Measurements from ENCODE around the gene CEP112. TPM values are rescaled to one million over a fixed set of nuclear protein-coding genes. Genes with fewer than 3 reads are reported as not detected.

CEP112 gene
- total and polyA plus RNA-seq, 2 of the 13 experiments (the other 11 are each of a cell fraction or from before 2014, with no cell fraction given), result 1.2 to 3.4 TPM

DNA sequence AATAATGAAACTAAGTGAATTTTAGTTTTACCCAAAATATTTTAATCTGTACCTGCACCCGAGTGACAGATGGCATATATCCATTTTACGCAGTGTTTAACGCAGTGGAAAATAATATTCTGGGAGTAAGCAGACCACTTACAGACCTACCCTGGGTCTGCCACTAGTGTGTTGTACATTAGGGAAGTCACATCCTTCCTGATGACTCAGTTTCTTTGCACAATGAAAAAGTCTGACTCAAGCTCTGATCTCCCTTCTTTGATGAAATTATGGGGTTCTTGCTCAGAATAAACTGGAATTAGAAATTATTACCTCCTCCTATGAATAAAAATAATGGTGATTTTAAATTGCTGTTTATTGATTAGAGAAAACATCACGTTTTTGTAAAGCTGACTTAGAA lies 507.3 kb downstream of the CEP112 start:
- Histone ChIP-seq H2AFZ (ENCODE audit: low read length) (no peak overlapping the region), H3K36me3 (replicated peaks in 1 of 2; ENCODE audit: control insufficient read depth in 1 of 2, insufficient read depth in 2 of 2, low read length in 2 of 2) (no peaks in the 10 kb centered on the region), H3K4me1 (ENCODE audit: insufficient read depth, low read length) (peaks cover 10% of the 10 kb centered on the region), H3K9ac (ENCODE audit: insufficient read depth, low read depth, low read length) (no peak overlapping the region), H4K20me1 (ENCODE audit: insufficient read depth, low read length) (no peaks in the 10 kb centered on the region), H3K9me3 (ENCODE audit: low read length) (no peaks in the 10 kb centered on the region), H3K27ac (ENCODE audit: extremely low read length, insufficient read depth, low read length) (no peak overlapping the region), H3K4me3 (replicated peaks in 1 of 3; ENCODE audit: insufficient read depth in 1 of 3, low read depth in 2 of 3, low read length in 3 of 3) (no peak overlapping the region), H3K27me3 (ENCODE audit: control insufficient read depth in 1 of 2, insufficient read depth in 2 of 2, low read length in 2 of 2) (no peaks in the 10 kb centered on the region), H3K4me2 (ENCODE audit: low read depth, low read length) (no peak overlapping the region), H3K79me2 (ENCODE audit: insufficient read depth, low read length) (no peaks in the 10 kb centered on the region)
- ATAC-seq (no peak), DNase-seq (ENCODE audit: low spot score) (no peak), FAIRE-seq (no peak)
- no TSS peak for BruUV-seq (replicated peaks)
- 74% methylated on average over 4 of the region's 4 CpGs for WGBS (ENCODE audit: low lambda C conversion rate)
- ChIA-PET POLR2A (no interaction called here), CTCF (ENCODE audit: low intra/inter-chr PET ratio, low total read pairs) (no interaction called here)
- in situ Hi-C loops (cut with HindIII; ENCODE audit: extremely low pct_ligation_motif_present, low pct_unique_long_range_greater_than_20kb) (no loop called here), intact Hi-C loops (cut with micrococcal nuclease; ENCODE audit: unreplicated experiment) (no loop called here)
- TF ChIP-seq, protein P1, sequence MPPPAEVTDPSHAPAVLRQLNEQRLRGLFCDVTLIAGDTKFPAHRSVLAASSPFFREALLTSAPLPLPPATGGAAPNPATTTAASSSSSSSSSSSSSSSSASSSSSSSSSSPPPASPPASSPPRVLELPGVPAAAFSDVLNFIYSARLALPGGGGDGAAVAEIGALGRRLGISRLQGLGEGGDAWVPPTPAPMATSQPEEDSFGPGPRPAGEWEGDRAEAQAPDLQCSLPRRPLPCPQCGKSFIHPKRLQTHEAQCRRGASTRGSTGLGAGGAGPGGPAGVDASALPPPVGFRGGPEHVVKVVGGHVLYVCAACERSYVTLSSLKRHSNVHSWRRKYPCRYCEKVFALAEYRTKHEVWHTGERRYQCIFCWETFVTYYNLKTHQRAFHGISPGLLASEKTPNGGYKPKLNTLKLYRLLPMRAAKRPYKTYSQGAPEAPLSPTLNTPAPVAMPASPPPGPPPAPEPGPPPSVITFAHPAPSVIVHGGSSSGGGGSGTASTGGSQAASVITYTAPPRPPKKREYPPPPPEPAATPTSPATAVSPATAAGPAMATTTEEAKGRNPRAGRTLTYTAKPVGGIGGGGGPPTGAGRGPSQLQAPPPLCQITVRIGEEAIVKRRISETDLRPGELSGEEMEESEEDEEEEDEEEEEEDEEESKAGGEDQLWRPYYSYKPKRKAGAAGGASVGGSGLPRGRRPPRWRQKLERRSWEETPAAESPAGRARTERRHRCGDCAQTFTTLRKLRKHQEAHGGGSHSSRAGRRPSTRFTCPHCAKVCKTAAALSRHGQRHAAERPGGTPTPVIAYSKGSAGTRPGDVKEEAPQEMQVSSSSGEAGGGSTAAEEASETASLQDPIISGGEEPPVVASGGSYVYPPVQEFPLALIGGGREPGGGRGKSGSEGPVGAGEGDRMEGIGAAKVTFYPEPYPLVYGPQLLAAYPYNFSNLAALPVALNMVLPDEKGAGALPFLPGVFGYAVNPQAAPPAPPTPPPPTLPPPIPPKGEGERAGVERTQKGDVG (CRISPR knock-in tag; IDR thresholded peaks at IDR 0.05; ENCODE audit: borderline replicate concordance), result no peak
- no peak for TF ChIP-seq ZFP36 (IDR thresholded peaks at IDR 0.05; ENCODE audit: borderline replicate concordance, low read depth, low read length, partially characterized antibody)
- TF ChIP-seq, protein P2, sequence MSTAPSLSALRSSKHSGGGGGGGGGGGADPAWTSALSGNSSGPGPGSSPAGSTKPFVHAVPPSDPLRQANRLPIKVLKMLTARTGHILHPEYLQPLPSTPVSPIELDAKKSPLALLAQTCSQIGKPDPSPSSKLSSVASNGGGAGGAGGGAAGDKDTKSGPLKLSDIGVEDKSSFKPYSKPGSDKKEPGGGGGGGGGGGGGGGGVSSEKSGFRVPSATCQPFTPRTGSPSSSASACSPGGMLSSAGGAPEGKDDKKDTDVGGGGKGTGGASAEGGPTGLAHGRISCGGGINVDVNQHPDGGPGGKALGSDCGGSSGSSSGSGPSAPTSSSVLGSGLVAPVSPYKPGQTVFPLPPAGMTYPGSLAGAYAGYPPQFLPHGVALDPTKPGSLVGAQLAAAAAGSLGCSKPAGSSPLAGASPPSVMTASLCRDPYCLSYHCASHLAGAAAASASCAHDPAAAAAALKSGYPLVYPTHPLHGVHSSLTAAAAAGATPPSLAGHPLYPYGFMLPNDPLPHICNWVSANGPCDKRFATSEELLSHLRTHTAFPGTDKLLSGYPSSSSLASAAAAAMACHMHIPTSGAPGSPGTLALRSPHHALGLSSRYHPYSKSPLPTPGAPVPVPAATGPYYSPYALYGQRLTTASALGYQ (CRISPR knock-in tag; IDR thresholded peaks at IDR 0.05), result no peak
- no peak for TF ChIP-seq FOXK1 (CRISPR knock-in tag; IDR thresholded peaks at IDR 0.05; ENCODE audit: borderline replicate concordance, low read depth)
- TF ChIP-seq ZNF451 (CRISPR knock-in tag; IDR thresholded peaks at IDR 0.05), result no peak
- TF ChIP-seq ZNF572 (CRISPR knock-in tag; IDR thresholded peaks at IDR 0.05), result no peak
- TF ChIP-seq ASH2L (IDR thresholded peaks at IDR 0.05; ENCODE audit: insufficient read length, low read depth, low read length), result no peak
- no peak for TF ChIP-seq ZNF431 (CRISPR knock-in tag; IDR thresholded peaks at IDR 0.05; ENCODE audit: borderline replicate concordance, low read depth)
- no peak for TF ChIP-seq GTF3A (CRISPR knock-in tag; conservative IDR thresholded peaks at IDR 0.05)
- TF ChIP-seq GATA4 (IDR thresholded peaks at IDR 0.05; ENCODE audit: borderline replicate concordance, low read depth), result no peak
- no peak for TF ChIP-seq ZNF383 (CRISPR knock-in tag; IDR thresholded peaks at IDR 0.05; ENCODE audit: borderline replicate concordance)
- TF ChIP-seq CBFB (CRISPR knock-in tag; IDR thresholded peaks at IDR 0.05), result no peak
- TF ChIP-seq MTF2 (CRISPR knock-in tag; IDR thresholded peaks at IDR 0.05; ENCODE audit: borderline replicate concordance), result no peak
- TF ChIP-seq, protein P3, sequence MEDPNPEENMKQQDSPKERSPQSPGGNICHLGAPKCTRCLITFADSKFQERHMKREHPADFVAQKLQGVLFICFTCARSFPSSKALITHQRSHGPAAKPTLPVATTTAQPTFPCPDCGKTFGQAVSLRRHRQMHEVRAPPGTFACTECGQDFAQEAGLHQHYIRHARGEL (CRISPR knock-in tag; IDR thresholded peaks at IDR 0.05), result no peak
- TF ChIP-seq, protein P4, sequence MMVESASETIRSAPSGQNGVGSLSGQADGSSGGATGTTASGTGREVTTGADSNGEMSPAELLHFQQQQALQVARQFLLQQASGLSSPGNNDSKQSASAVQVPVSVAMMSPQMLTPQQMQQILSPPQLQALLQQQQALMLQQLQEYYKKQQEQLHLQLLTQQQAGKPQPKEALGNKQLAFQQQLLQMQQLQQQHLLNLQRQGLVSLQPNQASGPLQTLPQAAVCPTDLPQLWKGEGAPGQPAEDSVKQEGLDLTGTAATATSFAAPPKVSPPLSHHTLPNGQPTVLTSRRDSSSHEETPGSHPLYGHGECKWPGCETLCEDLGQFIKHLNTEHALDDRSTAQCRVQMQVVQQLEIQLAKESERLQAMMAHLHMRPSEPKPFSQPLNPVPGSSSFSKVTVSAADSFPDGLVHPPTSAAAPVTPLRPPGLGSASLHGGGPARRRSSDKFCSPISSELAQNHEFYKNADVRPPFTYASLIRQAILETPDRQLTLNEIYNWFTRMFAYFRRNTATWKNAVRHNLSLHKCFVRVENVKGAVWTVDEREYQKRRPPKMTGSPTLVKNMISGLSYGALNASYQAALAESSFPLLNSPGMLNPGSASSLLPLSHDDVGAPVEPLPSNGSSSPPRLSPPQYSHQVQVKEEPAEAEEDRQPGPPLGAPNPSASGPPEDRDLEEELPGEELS (CRISPR knock-in tag; IDR thresholded peaks at IDR 0.05), result no peak
- TF ChIP-seq ZNF891 (CRISPR knock-in tag; IDR thresholded peaks at IDR 0.05), result no peak
- TF ChIP-seq, protein P5, sequence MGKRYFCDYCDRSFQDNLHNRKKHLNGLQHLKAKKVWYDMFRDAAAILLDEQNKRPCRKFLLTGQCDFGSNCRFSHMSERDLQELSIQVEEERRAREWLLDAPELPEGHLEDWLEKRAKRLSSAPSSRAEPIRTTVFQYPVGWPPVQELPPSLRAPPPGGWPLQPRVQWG (CRISPR knock-in tag; IDR thresholded peaks at IDR 0.05; ENCODE audit: borderline replicate concordance, low read depth), result no peak
- TF ChIP-seq ISL2 (CRISPR knock-in tag; IDR thresholded peaks at IDR 0.05), result no peak

Measured in HepG2 (cell line).